ENCODE measurements around the gene C1orf52. TPM values are rescaled to one million over a fixed set of nuclear protein-coding genes. Genes with fewer than 3 reads are reported as not detected.
A peak's percentile ranks its signal among the peaks of the same experiment; 100 is the strongest.

The C1orf52 gene
- total and polyA plus RNA-seq, 9 of the 15 experiments (the other 6 are each of a cell fraction or from before 2014, with no cell fraction given) = 17.0 to 38.5 (median 33.0) TPM

DNA sequence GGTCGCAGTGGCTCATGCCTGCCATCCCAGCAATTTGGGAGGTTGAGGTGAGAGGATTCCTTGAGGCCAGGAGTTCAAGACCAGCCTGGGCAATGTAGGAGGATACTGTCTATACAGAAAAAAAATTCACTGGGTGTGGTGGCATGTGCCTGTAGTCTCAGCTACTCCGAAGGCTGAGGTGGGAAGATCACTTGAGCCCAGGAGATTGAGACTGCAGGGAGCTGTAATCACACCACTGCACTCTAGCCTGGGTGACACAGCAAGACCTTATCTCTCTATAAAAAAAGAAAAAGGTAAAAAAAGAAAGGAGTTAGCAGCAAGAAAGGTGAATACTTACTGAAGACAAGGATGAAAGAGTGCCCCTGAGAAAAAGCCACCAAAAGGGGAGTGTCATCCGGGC lies 40.7 kb upstream of the C1orf52 start:
- DNase-seq (ENCODE audit: extremely low read depth in 1 of 4, low spot score in 3 of 4) (no peak), FAIRE-seq (no peak), ATAC-seq (no peak)
- no peaks in the 10 kb centered on the region for H3K4me1 ChIP-seq (replicated peaks in 1 of 2; ENCODE audit: control insufficient read depth in 2 of 2, insufficient read depth in 2 of 2, low read length in 2 of 2)
- H2AFZ ChIP-seq (ENCODE audit: low read depth, low read length) = no peak overlapping the region
- no TSS peak for BruUV-seq (replicated peaks)
- no peaks in the 10 kb centered on the region for H3K79me2 ChIP-seq (ENCODE audit: control insufficient read depth, insufficient read depth, low read length)
- H3K4me3 ChIP-seq = no peak overlapping the region
- no peaks in the 10 kb centered on the region for H4K20me1 ChIP-seq (replicated peaks; ENCODE audit: control insufficient read depth, insufficient read depth, low read length)
- H3K9me1 ChIP-seq (ENCODE audit: control insufficient read depth, insufficient read depth, low read length) = no peaks in the 10 kb centered on the region
- no peak overlapping the region for H3K27ac ChIP-seq (ENCODE audit: extremely low read depth, low read depth, low read length)
- WGBS (ENCODE audit: insufficient coverage, low coverage, missing lambda C conversion rate) = 6% methylated on average over 3 of the region's 3 CpGs
- intact Hi-C loops (cut with micrococcal nuclease) (loop anchor here (10.0 kb wide), 1 partner anchor 405 kb away; the partner anchor contains the start of gene ZNHIT6), in situ Hi-C loops (cut with MboI) (loop anchor here (10.0 kb wide), 1 partner anchor 395 kb away; no protein-coding TSS in a partner anchor)
- ChIA-PET POLR2A (interaction anchor here (0.6 kb wide), 1 partner anchor 1151 kb away, joined by 3 read pairs; no protein-coding TSS in a partner anchor), CTCF (ENCODE audit: low intra/inter-chr PET ratio) (no interaction called here)
- H3K9ac ChIP-seq (ENCODE audit: insufficient read depth in 1 of 2, low read depth in 2 of 2, low read length in 2 of 2) = no peak overlapping the region
- H3K4me2 ChIP-seq (ENCODE audit: insufficient read depth, low read length) = no peak overlapping the region
- peak in 1 of 2 experiments; percentile 9; a peak in 1 of 4 replicates for TF ChIP-seq KDM1A (IDR thresholded peaks at IDR 0.05)
- peak in 1 of 2 experiments; percentile 51; a peak in 1 of 4 replicates for TF ChIP-seq RCOR1 (IDR thresholded peaks at IDR 0.05; ENCODE audit: borderline replicate concordance in 1 of 2, low read depth in 2 of 2, low read length in 2 of 2)
- 0 out of 2 replicates have a peak, but pooled peaks have one; percentile 18 for TF ChIP-seq TAL1 (IDR thresholded peaks at IDR 0.05)
- no peak for TF ChIP-seq CHD1 (IDR thresholded peaks at IDR 0.05; ENCODE audit: low read length)
- TF ChIP-seq SMARCA4 (IDR thresholded peaks at IDR 0.05) = no peak
- no peak for TF ChIP-seq SIX5 (IDR thresholded peaks at IDR 0.05; ENCODE audit: borderline replicate concordance in 1 of 2, insufficient read depth in 1 of 2, low read depth in 1 of 2, low read length in 2 of 2)
- no peak for TF ChIP-seq ZSCAN29 (IDR thresholded peaks at IDR 0.05)
- TF ChIP-seq IFI16 (CRISPR knock-in tag; IDR thresholded peaks at IDR 0.05) = no peak
- no peak for TF ChIP-seq SMARCB1 (IDR thresholded peaks at IDR 0.05; ENCODE audit: insufficient read length, low read depth)
- peak; percentile 39 for TF ChIP-seq CBFA2T3 (IDR thresholded peaks at IDR 0.05)
- TF ChIP-seq NFE2 (IDR thresholded peaks at IDR 0.05; ENCODE audit: low read depth) = peak; percentile 43; the same call in 1 of the 2 replicates
- no peak for TF ChIP-seq RUNX1 (IDR thresholded peaks at IDR 0.05; ENCODE audit: low read depth)
- TF ChIP-seq SREBF1 (IDR thresholded peaks at IDR 0.05; ENCODE audit: borderline replicate concordance, low read depth, low read length) = no peak
- TF ChIP-seq, protein P1, sequence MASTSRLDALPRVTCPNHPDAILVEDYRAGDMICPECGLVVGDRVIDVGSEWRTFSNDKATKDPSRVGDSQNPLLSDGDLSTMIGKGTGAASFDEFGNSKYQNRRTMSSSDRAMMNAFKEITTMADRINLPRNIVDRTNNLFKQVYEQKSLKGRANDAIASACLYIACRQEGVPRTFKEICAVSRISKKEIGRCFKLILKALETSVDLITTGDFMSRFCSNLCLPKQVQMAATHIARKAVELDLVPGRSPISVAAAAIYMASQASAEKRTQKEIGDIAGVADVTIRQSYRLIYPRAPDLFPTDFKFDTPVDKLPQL (IDR thresholded peaks at IDR 0.05; ENCODE audit: extremely low read depth, insufficient read length) = no peak
- H3K36me3 ChIP-seq (ENCODE audit: control insufficient read depth, insufficient read depth, low read length) = no peaks in the 10 kb centered on the region
- H3K9me3 ChIP-seq (replicated peaks; ENCODE audit: control insufficient read depth, insufficient read depth, low read depth, low read length) = no peaks in the 10 kb centered on the region
- peaks cover 4 to 5% of the 10 kb centered on the region in 2 experiments; a peak in 3 of 5 replicates for H3K27me3 ChIP-seq (ENCODE audit: control insufficient read depth in 2 of 2, insufficient read depth in 2 of 2, low read length in 2 of 2)
